Esophagus squamous epithelium (tissue), 5 donors: ENCODE data around the gene CDH16. TPM values are rescaled to one million over a fixed set of nuclear protein-coding genes. Genes with fewer than 3 reads are reported as not detected.

Experiments
- DNase-seq: peaks from one replicate; lab custom pipeline; 2025; lab: John Stamatoyannopoulos, UW
- H3K27ac ChIP-seq, 4 donors: fragments of 200-600 bp; sonication (generic); one replicate each; pipeline ENCODE4 v1.5.1; 2016 to 2019; ENCODE audit warnings: mild to moderate bottlenecking in 1 of 4
- H3K27me3 ChIP-seq, 4 donors: fragments of 200-600 bp; sonication (generic); 1 replicate in 3 of 4; 2 replicates in 1 of 4; pipeline versions ENCODE4 v1.5.1 to v1.6.0; 2017 to 2021; ENCODE audit warnings: antibody characterized with exemption in 1 of 4
- H3K36me3 ChIP-seq, 3 donors: fragments of 200-600 bp; sonication (generic); one replicate each; pipeline ENCODE4 v1.5.1; 2016 to 2019
- H3K4me1 ChIP-seq, 3 donors: fragments of 200-600 bp; sonication (generic); one replicate each; pipeline ENCODE4 v1.5.1; 2017 to 2019
- H3K4me3 ChIP-seq, 4 donors: fragments of 200-600 bp; sonication (generic); 1 replicate in 3 of 4; 2 replicates in 1 of 4; pipeline ENCODE4 v1.5.1; 2016 to 2019; ENCODE audit warnings: mild to moderate bottlenecking in 2 of 4, moderate library complexity in 1 of 4
- H3K9me3 ChIP-seq, 3 donors: fragments of 200-600 bp; sonication (generic); one replicate each; pipeline ENCODE4 v1.5.1; 2016 to 2019
- CTCF ChIP-seq, 6 experiments: fragments of 450-650 bp in 4 of 6; fragments of 200-600 bp in 2 of 6; sonication (generic) in 2 of 6; IDR thresholded peaks; one replicate each; pipeline ENCODE4 v1.5.1; 2016 to 2019; ENCODE audit warnings: antibody characterized with exemption in 6 of 6, mild to moderate bottlenecking in 4 of 6, moderate library complexity in 4 of 6
- POLR2A ChIP-seq, 4 donors: fragments of 450-650 bp; IDR thresholded peaks; one replicate each; pipeline ENCODE4 v1.6.1; 2017; ENCODE audit warnings: antibody characterized with exemption in 4 of 4, mild to moderate bottlenecking in 4 of 4, moderate library complexity in 3 of 4
- WGBS, 2 donors: methylation state at CpG; one replicate each; pipeline ENCODE4 v1.1.5; 2018; 5-methylcytosine and 5-hydroxymethylcytosine counted together
- intact Hi-C: fragments of 100-400 bp; cut with DNase I; formaldehyde crosslinking; loops from one replicate; pipeline ENCODE4 v1.15.0; 2022
- total RNA-seq, 4 donors: library from RNA; depleted of rRNA; stranded (reverse); fragments of >200 nt; gene quantifications; one replicate each; pipeline ENCODE4 v1.1.0, GENCODE V29; 2016
- donor health status: DM: yes; HTN: yes; CAD: no.

Gene CDH16
- total RNA-seq, 4 donors from 2014 or later = 1.9 to 6.3 (median 4.1) TPM

GRCh38 chr16:66917741-66918140 is 944 bp downstream of the CDH16 start:
- no peak for DNase-seq
- peaks cover 0 to 6% (median 0%) of the 10 kb centered on the region in 4 donors for H3K27me3 ChIP-seq
- no peaks in the 10 kb centered on the region for H3K9me3 ChIP-seq
- intact Hi-C loops = no loop called here
- no peak overlapping the region for H3K27ac ChIP-seq
- H3K4me3 ChIP-seq = no peak overlapping the region
- TF ChIP-seq CTCF (IDR thresholded peaks at IDR 0.05) (no peak), POLR2A (IDR thresholded peaks at IDR 0.05) (no peak)
- H3K4me1 ChIP-seq = peaks cover 14 to 41% (median 16%) of the 10 kb centered on the region in 3 donors
- H3K36me3 ChIP-seq = peaks cover 0 to 18% (median 0%) of the 10 kb centered on the region in 3 donors
- WGBS, 2 donors = 89% methylated on average over 3 to 5 of the region's 9 CpGs

- Histone ChIP-seq H3K27me3 (peaks cover 0 to under 1% (median 0%) of the 10 kb centered on the region in 4 donors), H3K9me3 (no peaks in the 10 kb centered on the region), H3K4me1 (peaks cover 5 to 34% (median 12%) of the 10 kb centered on the region in 3 donors), H3K4me3 (no peak overlapping the region), H3K36me3 (peaks cover 0 to 6% (median 0%) of the 10 kb centered on the region in 3 donors), H3K27ac (no peak overlapping the region)
- intact Hi-C loops = no loop called here
- DNase-seq = no peak
- TF ChIP-seq POLR2A (IDR thresholded peaks at IDR 0.05) (no peak), CTCF (IDR thresholded peaks at IDR 0.05) (no peak)
- 77 to 83% methylated on average over 6 of the region's 6 CpGs for WGBS, 2 donors
Observed at GRCh38 chr16:66916518-66916917, 2.2 kb downstream of the CDH16 start.

DNA sequence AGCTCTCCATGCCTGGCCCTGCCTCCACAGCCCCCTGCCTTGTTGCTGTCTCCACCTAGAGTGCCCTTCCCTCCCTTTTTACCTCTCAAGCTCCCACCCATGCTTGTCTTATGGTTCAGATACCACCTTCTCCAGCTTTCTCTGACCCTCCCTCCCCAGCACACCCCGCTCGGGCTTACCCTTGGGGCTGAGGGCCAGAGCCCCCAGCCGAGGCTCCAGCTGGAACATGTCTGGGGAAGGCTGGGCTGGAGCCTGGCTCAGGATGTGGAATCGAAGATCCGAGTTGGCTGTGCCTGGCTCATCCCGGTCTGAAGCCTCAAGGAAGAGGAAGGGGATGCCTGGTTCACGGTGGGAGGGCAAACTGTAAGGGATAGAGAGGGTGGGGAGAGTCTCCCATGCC is 3.6 kb downstream of the CDH16 start:
- Histone ChIP-seq H3K4me1 (peaks cover 7 to 35% (median 15%) of the 10 kb centered on the region in 3 donors), H3K4me3 (no peak overlapping the region), H3K9me3 (no peaks in the 10 kb centered on the region), H3K27me3 (no peaks in the 10 kb centered on the region), H3K36me3 (no peaks in the 10 kb centered on the region), H3K27ac (no peak overlapping the region)
- DNase-seq = no peak
- TF ChIP-seq CTCF (IDR thresholded peaks at IDR 0.05) (no peak), POLR2A (IDR thresholded peaks at IDR 0.05) (no peak)
- 69% methylated on average over 6 of the region's 7 CpGs; no CpG with 5 or more reads in 1 of the 2 donors for WGBS, 2 donors
- intact Hi-C loops = no loop called here

GRCh38 chr16:66914541-66914940 is 4.1 kb downstream of the CDH16 start:
- TF ChIP-seq CTCF (IDR thresholded peaks at IDR 0.05) (no peak), POLR2A (IDR thresholded peaks at IDR 0.05) (no peak)
- DNase-seq = no peak
- Histone ChIP-seq H3K27me3 (no peaks in the 10 kb centered on the region), H3K27ac (no peak overlapping the region), H3K36me3 (no peaks in the 10 kb centered on the region), H3K9me3 (no peaks in the 10 kb centered on the region), H3K4me3 (no peak overlapping the region), H3K4me1 (peaks cover 7 to 35% (median 15%) of the 10 kb centered on the region in 3 donors)
- intact Hi-C loops = no loop called here
- 94% methylated on average over 7 of the region's 7 CpGs for WGBS, 2 donors

- 94 to 100% methylated on average over 3 of the region's 4 CpGs for WGBS, 2 donors
- no peak overlapping the region for H3K4me3 ChIP-seq
- intact Hi-C loops = no loop called here
- DNase-seq = no peak
- no peak overlapping the region for H3K27ac ChIP-seq
- H3K27me3 ChIP-seq = no peaks in the 10 kb centered on the region
- no peaks in the 10 kb centered on the region for H3K9me3 ChIP-seq
- TF ChIP-seq POLR2A (IDR thresholded peaks at IDR 0.05) = no peak
- no peak for TF ChIP-seq CTCF (IDR thresholded peaks at IDR 0.05)
- H3K36me3 ChIP-seq = no peaks in the 10 kb centered on the region
- peaks cover 7 to 28% (median 8%) of the 10 kb centered on the region in 3 donors for H3K4me1 ChIP-seq
Observed at GRCh38 chr16:66913711-66914110, 5.0 kb downstream of the CDH16 start.
